Cerebellar cortex (tissue), 1 donor: ENCODE data around the gene FRMD4A.
"Not testable (repeated sequence)": the region's sequence is repeated elsewhere in the genome, so short reads cannot be mapped to it uniquely, and the experiment has no call there.

ENCODE experiments used
- DNase-seq: peaks from one replicate; pipeline ENCODE4 v3.0.0-alpha.2; 2015; ENCODE audit warnings: low spot score

Gene FRMD4A

DNA sequence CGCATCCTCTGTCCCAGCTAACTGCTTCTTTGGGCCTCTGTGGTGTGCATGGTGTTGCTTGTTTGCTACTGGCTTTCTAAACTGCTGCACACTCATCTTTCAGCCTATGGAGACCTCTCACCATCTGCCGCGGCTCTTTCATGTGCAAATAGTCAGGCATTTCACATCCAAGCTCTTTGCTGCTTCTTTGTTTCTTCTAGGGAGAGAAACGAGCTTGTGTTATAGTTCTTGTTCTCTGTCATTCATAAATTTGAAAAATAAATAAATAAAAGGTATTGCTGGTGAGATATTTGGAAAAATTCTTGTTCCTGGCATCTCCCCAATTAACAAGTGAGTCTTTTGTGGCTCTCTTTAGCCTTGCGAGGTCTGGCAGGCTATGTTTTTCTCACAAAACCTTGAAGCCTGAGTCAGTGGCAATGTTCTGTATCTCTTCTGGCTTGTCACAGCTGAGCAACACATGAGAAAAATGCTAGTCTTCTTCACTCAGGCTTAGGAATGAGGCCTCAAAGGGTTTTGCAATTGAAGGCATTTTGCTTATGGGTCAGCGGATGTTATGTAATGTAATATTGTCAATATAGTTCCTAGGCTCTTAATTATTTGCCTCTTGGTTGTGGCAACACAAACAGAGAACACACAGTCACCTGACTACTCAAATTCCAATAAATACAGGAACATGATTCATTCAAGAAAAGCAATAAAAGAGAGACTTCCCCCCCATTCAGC is 274.0 kb downstream of the FRMD4A start:
- no peak for DNase-seq

DNA sequence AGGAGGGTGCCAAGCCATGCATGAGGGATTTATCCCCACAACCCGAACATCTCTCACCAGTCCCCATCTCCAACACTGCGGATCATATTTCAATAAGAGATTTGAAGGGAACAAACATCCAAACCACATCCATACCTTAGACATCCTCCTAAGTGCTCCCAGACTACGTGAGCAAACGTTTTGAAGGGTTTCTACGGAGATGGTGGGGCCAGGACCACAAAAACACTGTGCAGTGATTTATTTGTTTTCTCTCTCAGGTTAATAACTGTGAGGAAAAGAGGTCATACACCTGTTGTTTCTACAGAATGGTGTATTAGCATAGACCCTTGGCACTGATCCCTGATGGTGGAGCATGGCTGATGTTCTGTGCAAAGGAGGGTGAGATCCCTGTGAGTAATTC is 277.8 kb downstream of the FRMD4A start:
- DNase-seq, result no peak

DNA sequence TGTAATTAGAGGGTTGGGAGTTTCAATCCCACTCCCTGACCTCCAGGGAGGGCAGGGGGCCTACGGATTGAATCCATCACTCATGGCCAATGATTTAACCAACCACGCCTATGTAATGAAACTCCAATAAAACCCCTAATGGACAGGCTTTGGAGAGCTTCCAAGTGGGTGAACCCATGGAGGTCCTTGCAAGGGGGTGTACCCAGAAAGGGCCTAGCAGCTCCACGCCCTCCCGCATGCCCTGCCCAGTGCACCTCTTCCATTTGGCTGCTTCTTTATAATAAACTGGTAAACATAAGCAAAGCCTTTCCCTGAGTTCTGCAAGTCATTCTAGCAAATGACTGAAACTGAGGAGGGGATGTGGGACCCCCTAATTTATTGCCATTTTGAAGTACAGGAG is 280.1 kb downstream of the FRMD4A start:
- no peak for DNase-seq

DNA sequence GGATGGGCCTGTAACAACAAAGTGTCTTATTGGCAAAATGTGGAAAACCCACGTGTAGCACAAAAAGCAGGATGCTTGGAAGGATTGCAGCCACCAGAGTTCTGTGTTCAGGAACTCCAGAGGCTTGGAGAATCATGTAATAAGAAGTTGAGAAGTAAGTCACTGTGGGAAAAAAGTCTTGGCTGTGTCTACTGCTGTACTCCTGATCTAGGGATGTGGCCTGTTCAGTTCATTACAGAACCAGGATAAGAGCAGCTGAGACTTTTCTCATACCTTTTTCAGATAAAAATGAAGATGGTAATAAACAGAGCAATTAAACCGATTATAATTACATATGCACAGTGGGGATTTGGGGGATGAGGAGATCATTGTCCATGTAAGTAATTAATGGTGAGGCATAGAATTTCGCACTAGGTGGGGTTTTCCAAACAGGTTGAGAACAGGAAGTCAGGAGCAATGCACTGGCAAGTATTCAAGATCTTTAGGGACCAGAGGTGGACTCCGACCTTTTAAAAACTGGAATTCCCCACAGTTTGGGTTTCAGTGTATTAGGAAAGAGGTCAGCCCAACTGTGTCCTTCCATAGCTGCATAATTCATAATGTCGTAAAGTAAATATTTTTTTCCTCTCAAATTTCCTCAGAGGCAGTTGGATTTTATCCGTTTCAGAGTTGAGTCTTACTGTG is 281.7 kb downstream of the FRMD4A start:
- DNase-seq, result no peak

DNA sequence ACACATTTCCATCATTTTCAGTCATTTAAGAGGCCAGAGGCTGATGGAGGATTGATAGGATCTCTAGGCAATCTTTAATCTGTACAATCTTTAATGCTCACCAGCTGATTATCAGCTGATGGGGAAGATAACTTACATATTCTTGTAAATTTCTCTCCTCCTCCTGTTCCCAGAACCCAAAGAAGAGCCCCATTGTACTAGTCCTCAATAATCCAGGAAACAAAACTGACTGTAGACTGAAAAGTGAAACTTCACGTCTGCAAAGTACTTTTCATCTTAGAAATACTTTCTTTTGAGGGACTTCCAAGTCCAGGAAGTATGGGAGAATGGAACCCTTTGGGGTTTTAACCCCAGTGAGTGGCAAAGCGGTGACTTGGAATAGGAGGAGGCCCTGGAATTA is 283.3 kb downstream of the FRMD4A start:
- DNase-seq, result no peak

DNA sequence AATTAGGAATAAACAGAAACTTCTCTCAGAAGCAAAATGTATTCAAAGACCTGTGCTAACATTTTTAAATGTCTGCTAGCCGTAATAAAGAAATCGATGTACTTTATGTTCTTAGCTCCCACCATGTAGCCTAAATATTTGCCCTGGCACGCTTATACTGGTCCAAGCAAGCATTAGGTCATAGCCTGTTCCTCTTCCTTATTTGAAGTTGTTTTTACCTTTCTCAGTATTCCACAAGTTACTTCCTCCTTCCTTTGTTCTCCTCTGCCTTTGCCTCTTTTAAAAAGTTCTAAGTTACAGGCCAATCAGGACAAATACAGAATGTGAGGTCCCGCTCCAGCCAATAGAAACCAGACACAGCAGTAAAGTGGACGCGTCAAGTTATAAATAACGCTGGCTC is 288.7 kb downstream of the FRMD4A start:
- not testable (repeated sequence) for DNase-seq

DNA sequence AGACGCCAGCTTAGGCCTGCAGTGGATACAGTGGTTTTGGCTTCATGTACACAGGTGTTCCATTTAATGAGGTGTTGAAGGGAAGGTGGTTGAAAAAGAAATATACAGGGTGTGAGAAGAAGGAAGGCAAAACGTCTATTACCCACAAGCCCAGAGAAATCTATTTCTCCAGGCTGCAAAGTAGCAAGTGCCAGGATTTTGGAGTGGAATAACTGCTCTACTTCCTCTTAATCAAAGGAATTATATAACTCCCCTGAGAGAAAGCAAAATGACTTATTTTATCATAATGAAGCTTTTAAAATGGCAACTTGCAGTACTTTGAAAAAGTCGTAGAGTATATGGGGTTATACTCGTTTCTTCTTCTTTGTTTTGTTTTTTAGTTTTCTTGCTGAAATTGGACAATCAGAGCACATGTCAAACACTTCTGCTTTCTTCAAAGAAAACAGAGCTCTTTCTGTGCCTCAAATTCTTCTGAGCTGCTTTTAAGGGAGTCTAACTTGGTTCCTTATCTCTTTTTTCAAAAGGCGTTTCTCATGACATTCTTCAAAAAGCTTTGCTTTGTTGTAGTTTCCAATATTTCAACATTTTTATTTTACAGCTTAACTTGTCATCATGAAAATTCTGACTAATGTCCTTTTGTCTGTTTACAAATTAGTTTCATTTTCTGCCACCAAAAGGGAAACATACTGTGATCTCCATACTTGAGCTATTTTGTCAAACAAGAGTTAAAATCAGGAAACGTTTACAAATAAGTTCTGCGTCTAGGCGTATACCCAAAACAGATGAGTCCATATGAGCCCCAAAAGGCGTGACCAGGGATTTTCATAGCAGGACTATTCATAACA is 289.7 kb downstream of the FRMD4A start:
- DNase-seq, result no peak

DNA sequence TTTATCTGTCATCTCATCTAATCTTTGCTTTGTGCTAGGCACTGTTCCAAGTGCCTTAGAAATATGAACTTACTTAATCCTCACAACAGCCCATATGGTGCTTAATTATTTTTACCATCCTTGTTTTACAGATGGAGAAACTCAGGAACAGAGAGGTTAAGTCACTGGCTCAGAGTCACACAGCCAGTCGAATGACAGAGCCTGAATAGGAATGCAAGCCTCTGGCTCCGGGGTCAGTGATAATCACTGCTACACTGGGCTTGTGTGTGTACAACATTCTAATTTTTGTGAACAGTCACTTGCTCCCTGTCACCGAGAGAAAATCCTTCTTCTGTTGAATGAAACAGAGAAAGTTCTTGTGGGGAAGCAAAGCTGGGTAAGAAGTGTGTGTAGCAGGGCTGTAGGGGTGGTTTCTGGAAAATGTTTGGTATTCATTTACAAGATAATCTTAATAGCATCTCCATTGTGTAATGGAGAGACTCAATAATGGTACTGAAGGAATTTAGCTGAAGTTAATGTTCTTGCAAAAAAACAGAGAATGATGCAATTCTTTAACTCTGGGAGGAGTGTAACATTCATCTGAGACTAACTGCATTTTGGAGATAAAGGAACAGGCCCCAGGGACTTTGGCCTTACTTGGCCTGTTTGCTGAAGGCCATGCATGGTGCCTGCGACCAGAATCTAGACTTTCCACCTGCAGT is 290.6 kb downstream of the FRMD4A start:
- no peak for DNase-seq

DNA sequence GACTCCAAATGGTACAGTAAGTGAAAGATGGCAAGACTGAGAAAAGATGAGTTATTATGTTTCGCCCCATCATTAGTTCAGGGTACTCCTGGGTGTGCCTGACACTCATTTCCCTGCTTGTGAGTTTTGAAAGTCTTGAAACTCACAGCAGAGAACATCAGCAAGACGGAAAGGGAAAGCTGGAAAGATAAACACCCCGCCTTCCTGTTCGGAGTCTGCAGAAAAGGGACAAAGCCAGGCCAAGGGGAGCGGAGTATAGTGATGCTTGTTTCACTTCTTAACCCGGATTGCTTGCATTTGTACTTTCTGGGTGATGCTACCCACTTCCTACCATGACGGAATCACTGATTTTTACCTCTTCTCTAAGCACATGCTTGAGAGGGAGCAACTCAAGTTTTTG is 294.5 kb downstream of the FRMD4A start:
- no peak for DNase-seq

DNA sequence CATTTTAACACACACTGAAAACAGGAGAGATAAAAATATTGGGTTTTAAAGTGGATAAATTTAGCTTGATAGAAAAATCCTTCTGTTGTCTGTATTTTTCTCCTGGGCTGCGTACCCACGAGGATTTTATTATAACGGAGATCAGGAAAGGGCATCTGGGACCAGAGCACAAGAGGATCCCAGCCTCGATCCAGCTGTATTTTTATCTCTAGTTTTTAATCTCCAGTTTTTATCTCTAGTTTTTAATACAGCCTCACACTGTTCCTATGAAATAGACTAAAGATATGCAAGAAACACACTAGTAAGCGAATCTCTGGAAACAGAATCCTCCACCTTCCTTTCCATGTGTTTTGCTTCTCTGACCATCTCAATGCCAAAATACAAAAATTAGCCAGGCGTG is 295.2 kb downstream of the FRMD4A start:
- DNase-seq, result no peak

DNA sequence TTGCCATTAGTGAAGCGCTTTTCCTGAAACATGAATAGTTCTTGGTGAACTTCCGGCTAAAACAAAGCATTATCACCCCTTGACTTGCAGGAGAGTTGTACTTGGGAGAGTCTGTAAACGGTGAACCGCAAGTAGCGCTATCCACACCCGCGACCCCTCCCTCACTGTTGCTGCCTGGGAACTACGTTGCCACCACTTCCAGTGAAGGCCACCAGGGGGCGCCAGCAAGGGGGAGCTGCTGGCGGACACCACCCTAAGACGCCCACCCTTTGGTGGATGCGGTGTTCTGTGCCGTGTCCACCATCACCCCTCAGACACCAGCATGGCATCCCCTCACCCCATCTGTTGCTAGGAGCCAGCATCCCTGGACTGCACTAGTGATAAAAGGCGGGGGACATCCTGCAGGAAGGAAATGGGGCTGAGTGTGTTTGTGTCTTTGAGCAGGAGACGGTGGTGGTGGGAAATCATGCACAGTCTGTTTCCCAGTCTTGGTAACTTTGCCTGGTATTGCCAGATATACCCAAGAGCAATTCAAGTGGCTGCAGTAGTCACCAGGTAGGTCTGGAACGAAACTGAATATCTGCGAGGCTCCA is 298.2 kb downstream of the FRMD4A start:
- no peak for DNase-seq

DNA sequence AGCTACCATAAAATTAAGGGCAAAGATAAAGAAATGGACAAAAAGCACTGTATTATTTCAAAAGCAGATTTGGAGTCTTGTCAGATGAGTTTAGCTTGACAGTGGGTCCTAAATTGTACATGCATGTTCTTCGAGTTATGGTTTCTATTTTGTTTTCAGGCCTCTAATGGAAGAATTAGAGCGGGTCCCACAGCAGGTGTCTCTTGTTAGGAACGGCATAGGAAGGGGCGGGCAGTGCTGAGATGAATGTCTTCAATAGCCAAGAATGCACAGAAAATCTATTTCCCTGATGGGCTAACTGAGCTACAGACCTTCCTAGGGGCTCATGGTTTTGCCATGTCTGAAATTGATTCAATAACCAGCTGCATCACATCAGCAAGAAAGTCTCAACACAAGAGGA is 304.4 kb downstream of the FRMD4A start:
- DNase-seq, result no peak

DNA sequence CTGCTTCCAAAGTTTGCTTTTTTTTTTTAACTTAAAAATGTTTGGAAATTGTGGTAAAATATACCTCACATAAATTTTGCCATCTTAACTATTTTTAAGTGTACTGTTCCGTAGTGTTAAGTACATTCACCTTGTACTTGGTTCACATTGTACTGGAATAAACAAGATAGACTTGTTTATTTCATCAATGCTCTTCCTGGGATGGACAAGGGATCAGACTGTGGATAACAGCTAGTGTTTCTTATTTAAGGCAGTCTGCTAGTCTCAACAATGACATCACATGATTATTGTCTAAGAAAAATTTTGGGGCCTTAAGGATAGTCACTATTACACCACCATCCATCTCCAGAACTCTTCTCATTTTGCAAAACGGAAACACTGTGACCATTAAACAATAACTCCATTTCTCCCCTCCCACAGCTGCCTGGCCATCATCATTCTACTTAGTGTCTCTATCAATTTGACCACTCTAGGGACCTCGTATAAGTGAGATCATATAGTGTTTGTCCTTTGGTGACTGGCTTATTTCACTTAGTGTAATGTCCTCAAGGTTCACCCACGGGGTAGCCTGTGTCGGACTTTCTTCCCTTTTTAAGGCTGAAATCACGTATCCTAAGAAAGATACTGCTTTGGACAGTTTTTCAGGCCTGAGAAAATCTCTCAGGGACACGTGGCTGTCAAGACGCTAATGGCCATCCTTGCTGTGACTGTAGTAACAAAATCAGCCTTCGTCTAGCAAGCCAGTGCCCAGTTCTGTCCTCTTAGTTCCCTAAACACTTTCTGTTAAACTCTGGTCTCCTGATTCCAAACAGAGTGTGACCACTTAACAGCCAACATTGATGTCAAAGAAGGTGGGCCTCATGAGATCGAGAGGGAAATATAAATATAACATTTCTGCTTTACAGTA is 305.2 kb downstream of the FRMD4A start:
- no peak for DNase-seq

DNA sequence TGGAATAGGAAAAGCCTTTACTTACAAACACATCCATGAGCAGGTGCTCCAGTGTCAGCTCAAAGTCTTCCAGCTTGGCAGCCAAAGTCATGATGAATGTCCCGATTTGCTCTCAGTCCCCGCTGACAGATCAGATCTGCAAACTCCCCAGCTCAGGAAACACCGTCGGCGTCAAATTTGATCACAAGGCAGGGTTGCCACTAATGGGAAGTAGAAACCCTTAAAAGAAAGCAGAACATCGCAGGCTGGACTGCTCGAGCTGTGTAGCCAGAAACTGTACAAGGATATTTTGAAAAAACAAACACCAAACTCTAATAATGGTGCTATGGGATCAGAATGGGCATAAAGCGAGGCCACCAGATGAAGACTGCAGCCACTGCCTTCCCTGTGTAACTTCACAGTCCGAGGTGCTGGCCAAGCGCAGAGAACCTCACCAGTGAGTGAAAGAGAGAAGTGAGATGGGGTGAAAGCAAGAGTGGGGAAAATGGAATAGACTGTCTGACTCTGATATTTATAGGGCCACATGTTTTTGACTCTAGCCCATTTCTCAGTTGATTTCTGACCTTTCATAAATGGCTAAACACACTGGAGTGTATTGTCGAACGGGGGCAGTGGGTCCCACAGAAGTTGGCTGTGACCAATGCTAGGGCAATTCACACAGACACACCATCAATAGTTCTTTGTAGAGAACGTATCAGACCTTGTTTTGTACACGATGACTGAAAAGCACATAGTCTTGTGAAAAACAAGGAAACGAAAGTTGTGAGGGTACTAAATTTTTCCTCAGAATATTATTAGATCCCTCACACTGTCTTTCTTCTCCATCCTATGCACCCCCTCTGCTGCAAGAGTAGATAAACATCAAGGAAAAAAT is 306.2 kb downstream of the FRMD4A start:
- DNase-seq, result no peak

DNA sequence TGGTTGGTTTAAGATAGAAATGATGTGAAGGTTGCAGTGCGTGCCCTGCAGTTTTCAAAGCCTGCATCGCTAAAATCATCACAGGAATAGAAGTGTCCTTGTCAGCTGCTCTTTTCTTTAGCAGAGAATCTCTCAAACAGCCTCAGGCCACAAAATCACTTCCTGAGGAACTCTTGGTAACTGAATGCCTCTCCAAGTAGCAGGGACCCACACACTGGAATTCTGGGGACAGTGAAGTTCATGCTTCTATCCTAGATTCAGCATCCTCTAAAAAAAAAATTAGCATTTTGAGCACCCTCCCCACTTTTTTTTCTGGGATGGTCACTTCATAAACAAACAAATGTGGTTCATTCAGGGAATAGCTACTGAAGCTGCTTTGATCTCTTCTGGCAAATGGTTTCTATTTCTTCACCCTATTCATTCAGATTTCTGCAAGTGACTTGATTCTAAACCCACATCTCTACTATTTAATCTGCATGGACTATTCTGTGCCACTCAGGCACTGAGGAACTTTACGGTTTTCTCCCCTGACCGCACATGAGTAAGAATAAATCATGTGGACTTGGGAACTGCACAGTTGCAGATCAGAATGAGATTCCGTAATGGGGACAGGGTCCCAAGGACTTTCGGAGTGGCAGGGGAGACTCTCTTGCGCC is 306.9 kb downstream of the FRMD4A start:
- no peak for DNase-seq

DNA sequence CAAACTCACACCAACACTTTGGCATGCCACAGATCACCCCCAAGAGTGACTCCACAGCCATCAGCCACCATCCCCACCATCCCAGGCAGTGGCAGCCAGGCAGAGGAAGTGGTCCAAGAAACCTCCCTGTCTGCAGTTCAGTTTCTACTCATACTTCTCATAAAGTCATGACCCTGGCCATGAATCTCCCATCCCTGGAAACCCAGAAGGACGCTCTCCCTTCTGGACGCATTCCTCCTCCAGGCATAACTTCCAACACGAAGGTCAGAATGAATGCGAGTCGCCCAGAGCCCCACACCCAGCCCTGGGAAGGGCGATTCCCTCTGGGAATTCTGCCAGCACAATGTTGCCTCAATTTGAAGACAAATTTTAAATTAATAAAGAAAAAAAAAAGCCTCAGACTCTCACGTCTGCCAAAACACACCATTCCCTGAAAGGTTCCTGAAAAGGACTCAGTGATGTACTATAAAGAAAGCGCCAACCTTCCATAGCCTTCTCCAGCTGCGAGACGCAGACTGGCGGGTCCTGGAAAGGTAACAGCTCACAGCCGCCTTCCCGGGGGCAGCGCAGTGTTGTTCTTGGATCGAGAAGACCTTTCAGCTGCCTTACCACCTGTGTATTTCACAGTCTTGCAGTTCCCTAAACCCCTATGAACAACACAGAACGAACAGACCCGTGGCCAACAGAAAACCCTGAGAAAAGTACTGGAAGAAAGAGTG is 307.6 kb downstream of the FRMD4A start:
- DNase-seq, result no peak

DNA sequence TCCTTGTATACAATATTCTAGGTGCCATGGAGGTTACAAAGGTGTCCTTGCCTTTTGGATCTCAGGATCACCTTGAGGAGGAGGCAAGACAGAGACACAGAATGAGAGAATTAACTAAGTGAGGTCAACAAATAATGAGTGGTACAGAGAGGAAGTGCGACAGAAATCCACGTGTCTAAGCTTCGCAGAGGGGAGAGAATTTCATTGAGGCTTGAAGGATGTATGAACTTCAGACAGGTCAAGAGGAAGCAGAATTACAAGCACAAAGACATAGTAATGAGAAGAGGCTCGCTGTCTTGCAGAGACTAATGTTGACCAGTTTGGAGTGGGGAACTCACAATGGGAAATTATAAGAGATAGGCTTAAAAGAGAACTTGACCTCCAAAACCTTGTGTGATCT is 308.7 kb downstream of the FRMD4A start:
- DNase-seq, result no peak

DNA sequence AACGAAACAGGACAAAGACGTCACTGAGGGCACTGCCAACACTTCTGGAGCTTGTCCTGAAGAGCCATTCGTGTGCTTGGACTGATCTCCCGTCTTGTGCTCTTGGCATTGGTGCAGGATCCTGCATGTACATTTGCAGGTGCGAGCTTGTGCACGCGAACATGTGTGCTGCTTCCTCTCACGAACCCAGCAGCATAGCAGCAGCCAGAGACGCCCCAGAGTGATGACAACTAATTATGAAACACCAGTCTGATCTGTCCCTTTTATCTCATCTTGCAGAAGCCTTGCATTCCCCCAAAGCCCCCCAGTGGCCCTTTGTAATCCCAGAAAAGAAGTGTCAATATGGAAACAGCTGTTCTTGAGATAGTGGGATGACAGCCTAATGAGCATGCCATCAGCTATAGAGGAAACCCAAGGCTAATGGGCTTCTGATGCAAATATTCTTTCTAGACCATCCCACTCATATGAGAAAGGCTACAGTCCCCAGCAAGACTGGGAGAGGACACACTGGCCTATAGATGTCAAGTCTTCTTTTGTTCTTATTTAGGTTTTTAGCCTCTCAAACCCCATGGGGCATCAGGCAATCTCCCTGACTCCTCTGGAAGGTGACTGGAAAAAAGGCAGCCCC is 310.6 kb downstream of the FRMD4A start:
- no peak for DNase-seq
